ENCODE data around the gene DCTPP1. TPM values are rescaled to one million over a fixed set of nuclear protein-coding genes. Genes with fewer than 3 reads are reported as not detected.

Gene DCTPP1
- total RNA-seq, 1 experiment from 2014 or later = 109 TPM

DNA sequence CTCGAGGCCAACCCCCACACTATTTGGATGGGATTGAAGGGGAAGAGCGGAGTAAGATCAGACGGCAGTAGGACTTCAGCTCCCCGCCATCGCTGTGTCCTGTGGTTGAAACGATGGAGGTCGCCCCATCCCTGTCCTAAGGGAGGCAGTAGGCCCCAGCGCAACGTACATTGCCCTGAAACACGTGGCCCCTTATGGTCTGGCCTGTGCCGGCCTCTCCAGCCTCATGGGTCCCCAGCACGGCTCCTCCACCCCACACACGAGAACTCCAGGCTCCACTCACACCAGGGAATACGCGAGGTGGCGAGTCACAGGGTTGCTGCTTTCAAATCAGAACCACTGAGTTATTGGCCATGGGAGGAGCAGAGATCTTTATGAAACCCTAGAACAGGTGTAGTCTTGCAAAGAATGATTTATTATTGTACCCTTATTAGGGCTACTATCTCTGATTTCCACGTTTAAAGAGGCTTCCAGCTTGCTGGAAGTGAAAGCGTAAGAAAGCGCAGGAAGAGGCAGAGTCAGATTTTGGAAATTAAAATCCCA is 669 bp upstream of the DCTPP1 start:
- TF ChIP-seq, protein P1, sequence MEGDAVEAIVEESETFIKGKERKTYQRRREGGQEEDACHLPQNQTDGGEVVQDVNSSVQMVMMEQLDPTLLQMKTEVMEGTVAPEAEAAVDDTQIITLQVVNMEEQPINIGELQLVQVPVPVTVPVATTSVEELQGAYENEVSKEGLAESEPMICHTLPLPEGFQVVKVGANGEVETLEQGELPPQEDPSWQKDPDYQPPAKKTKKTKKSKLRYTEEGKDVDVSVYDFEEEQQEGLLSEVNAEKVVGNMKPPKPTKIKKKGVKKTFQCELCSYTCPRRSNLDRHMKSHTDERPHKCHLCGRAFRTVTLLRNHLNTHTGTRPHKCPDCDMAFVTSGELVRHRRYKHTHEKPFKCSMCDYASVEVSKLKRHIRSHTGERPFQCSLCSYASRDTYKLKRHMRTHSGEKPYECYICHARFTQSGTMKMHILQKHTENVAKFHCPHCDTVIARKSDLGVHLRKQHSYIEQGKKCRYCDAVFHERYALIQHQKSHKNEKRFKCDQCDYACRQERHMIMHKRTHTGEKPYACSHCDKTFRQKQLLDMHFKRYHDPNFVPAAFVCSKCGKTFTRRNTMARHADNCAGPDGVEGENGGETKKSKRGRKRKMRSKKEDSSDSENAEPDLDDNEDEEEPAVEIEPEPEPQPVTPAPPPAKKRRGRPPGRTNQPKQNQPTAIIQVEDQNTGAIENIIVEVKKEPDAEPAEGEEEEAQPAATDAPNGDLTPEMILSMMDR (conservative IDR thresholded peaks at IDR 0.05) = 0 out of 2 replicates have a peak, but pooled peaks have one; percentile 31
- no peak for TF ChIP-seq EZH2 (IDR thresholded peaks at IDR 0.05; ENCODE audit: low read depth)
- Histone ChIP-seq H3K9me2 (ENCODE audit: insufficient read depth) (no peaks in the 10 kb centered on the region), H3K79me2 (ENCODE audit: low read depth) (peaks cover 33% of the 10 kb centered on the region), H3K4me2 (peak overlapping the region; percentile 44; the same call in 1 of the 2 replicates), H3K4me1 (replicated peaks; ENCODE audit: insufficient read depth) (peaks cover 12% of the 10 kb centered on the region), H3K9me3 (ENCODE audit: insufficient read depth, low read depth) (no peaks in the 10 kb centered on the region), H3K27me3 (ENCODE audit: insufficient read depth, low read depth) (no peaks in the 10 kb centered on the region), H3F3A (ENCODE audit: insufficient read depth, low read depth) (peaks cover 17% of the 10 kb centered on the region; the same call in 1 of the 2 replicates), H2AFZ (peak overlapping the region; percentile 47; the same call in 1 of the 2 replicates), H3K36me3 (ENCODE audit: low read depth) (peaks cover 4% of the 10 kb centered on the region; the same call in 1 of the 2 replicates), H3K4me3 (no peak overlapping the region), H4K20me1 (ENCODE audit: insufficient read depth) (no peaks in the 10 kb centered on the region), H3K27ac (no peak overlapping the region)
- intact Hi-C loops (cut with micrococcal nuclease; ENCODE audit: unreplicated experiment) = loop anchor here (1.0 to 2.0 kb wide), 7 partner anchors 62 to 264 kb away; partner anchors contain the start of genes FBRS and ZNF768
- DNase-seq = peak in 1 of 2 experiments; percentile 34
- POLR2A ChIA-PET (ENCODE audit: unreplicated experiment) = interaction anchor here (0.7 to 1.1 kb wide), 2 partner anchors 14 to 180 kb away, joined by 3 to 6 read pairs; partner anchors contain the start of gene ZNF689
- CTCF ChIA-PET = interaction anchor here (0.6 to 1.8 kb wide), 21 partner anchors 13 to 792 kb away, joined by 3 to 20 read pairs (median 5); partner anchors contain the start of genes FBRS, TBX6, ZNF48 and ZNF747
- TSS peak; percentile 74 for BruUV-seq (replicated peaks)

DNA sequence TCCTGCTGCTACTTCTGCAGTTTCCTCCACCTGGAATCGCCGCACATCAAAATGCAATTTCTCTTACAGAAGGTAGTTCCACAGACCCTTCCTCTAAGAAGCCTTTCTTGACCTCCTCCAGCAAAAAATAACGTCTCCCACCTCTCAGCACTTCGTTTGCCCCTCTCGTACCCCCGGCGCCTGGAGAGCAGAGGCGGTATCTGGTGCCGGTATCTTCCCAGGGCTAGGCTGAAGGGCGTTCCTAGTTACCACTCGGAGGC is 482 bp downstream of the DCTPP1 start:
- Histone ChIP-seq H3K79me2 (ENCODE audit: low read depth) (peaks cover 37% of the 10 kb centered on the region), H3K4me1 (replicated peaks; ENCODE audit: insufficient read depth) (peaks cover 12% of the 10 kb centered on the region), H3K36me3 (ENCODE audit: low read depth) (peaks cover 4% of the 10 kb centered on the region; the same call in 1 of the 2 replicates), H3K27me3 (ENCODE audit: insufficient read depth, low read depth) (no peaks in the 10 kb centered on the region), H3K9me3 (ENCODE audit: insufficient read depth, low read depth) (no peaks in the 10 kb centered on the region), H3K4me2 (peak overlapping the region; percentile 83), H3K9me2 (ENCODE audit: insufficient read depth) (no peaks in the 10 kb centered on the region), H3K27ac (peak overlapping the region; percentile 3; the same call in 1 of the 2 replicates), H2AFZ (peak overlapping the region; percentile 89), H3F3A (ENCODE audit: insufficient read depth, low read depth) (peaks cover 17% of the 10 kb centered on the region; the same call in 1 of the 2 replicates), H3K4me3 (peak overlapping the region; percentile 67), H4K20me1 (ENCODE audit: insufficient read depth) (no peaks in the 10 kb centered on the region)
- CTCF ChIA-PET = interaction anchor here (0.6 to 1.8 kb wide), 28 partner anchors 11 to 638 kb away, joined by 3 to 20 read pairs (median 4); partner anchors contain the start of genes FBRS, PRR14, SEPHS2 and TBX6
- TF ChIP-seq EZH2 (IDR thresholded peaks at IDR 0.05; ENCODE audit: low read depth) = no peak
- TF ChIP-seq, protein P1 (conservative IDR thresholded peaks at IDR 0.05) = no peak
- POLR2A ChIA-PET (ENCODE audit: unreplicated experiment) = interaction anchor here (0.5 to 1.1 kb wide), 7 partner anchors 22 to 286 kb away, joined by 3 to 31 read pairs (median 4); partner anchors contain the start of genes ZNF689, ZNF764 and ZNF771
- BruUV-seq (replicated peaks) = no TSS peak
- no peak for DNase-seq
- intact Hi-C loops (cut with micrococcal nuclease; ENCODE audit: unreplicated experiment) = no loop called here

DNA sequence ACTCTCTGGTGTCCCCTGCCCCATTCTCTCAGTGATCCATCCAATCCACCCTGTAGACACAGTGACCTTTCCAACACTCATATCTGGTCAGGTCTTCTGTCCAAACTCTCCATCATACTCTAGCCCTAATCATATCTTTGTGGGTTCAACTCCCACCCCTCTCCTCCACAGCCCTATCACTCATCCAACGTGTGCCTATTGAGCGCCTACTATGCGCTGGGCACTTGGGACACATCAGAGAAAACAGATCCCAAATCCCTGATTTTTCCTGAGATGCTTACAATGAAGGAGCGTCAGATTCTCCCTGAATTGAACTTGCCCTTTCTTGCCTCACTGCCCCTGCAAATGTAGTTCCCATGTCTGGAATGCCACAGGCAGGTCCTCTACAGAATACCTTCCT is 1.8 kb downstream of the DCTPP1 start:
- DNase-seq = no peak
- H3K4me1 ChIP-seq (replicated peaks; ENCODE audit: insufficient read depth) = peaks cover 12% of the 10 kb centered on the region
- BruUV-seq (replicated peaks) = no TSS peak
- H3K4me2 ChIP-seq = no peak overlapping the region
- intact Hi-C loops (cut with micrococcal nuclease; ENCODE audit: unreplicated experiment) = no loop called here
- ChIA-PET CTCF (no interaction called here), POLR2A (ENCODE audit: unreplicated experiment) (no interaction called here)
- no peaks in the 10 kb centered on the region for H3K9me3 ChIP-seq (ENCODE audit: insufficient read depth, low read depth)
- H4K20me1 ChIP-seq (ENCODE audit: insufficient read depth) = no peaks in the 10 kb centered on the region
- TF ChIP-seq EZH2 (IDR thresholded peaks at IDR 0.05; ENCODE audit: low read depth) = no peak
- TF ChIP-seq, protein P1 (conservative IDR thresholded peaks at IDR 0.05) = no peak
- peaks cover 12% of the 10 kb centered on the region; the same call in 1 of the 2 replicates for H3K36me3 ChIP-seq (ENCODE audit: low read depth)
- no peaks in the 10 kb centered on the region for H3K9me2 ChIP-seq (ENCODE audit: insufficient read depth)
- peaks cover 37% of the 10 kb centered on the region for H3K79me2 ChIP-seq (ENCODE audit: low read depth)
- H3F3A ChIP-seq (ENCODE audit: insufficient read depth, low read depth) = peaks cover 17% of the 10 kb centered on the region; the same call in 1 of the 2 replicates
- H3K27ac ChIP-seq = no peak overlapping the region
- no peak overlapping the region for H2AFZ ChIP-seq
- H3K4me3 ChIP-seq = no peak overlapping the region
- no peaks in the 10 kb centered on the region for H3K27me3 ChIP-seq (ENCODE audit: insufficient read depth, low read depth)

Data from PC-9 (cell line).